ENCODE data around the gene TSPAN4.

- TF ChIP-seq CTCF (IDR thresholded peaks at IDR 0.05; ENCODE audit: insufficient read depth, low read length) (no peak), POLR2AphosphoS5 (IDR thresholded peaks at IDR 0.05; ENCODE audit: low read depth) (no peak), GABPA (IDR thresholded peaks at IDR 0.05; ENCODE audit: low read depth) (no peak), REST (IDR thresholded peaks at IDR 0.05; ENCODE audit: insufficient replicate concordance, low read depth) (no peak)
Measured at GRCh38 chr11:850775-851763, 8.4 kb downstream of the TSPAN4 start.
